IMR-90 (cell line): ENCODE data around the gene TINCR. TPM values are rescaled to one million over a fixed set of nuclear protein-coding genes. Genes with fewer than 3 reads are reported as not detected.
A peak's percentile ranks its signal among the peaks of the same experiment; 100 is the strongest.

ENCODE experiments used
- ATAC-seq: fragments of 200-7000 bp; cut with Tn5 transposase; 2 replicates; pipeline ENCODE4 v1.9.1; 2020; ENCODE audit warnings: low read depth, mild to moderate bottlenecking, moderate library complexity
- BruUV-seq: library from RNA; stranded (reverse); fragments of 400-500 nt; replicated peaks from 2 replicates; lab custom pipeline; 2021; lab: Mats Ljungman, UMichigan
- CTCF ChIA-PET: fragments of 300-600 bp; formaldehyde crosslinking; extraction: SDS; loops from one replicate; lab custom pipeline; 2021; ENCODE audit warnings: antibody characterized with exemption; lab: Yijun Ruan, JAX
- POLR2A ChIA-PET: fragments of 300-600 bp; sonication (Branson Sonifier 250); formaldehyde crosslinking; loops from one replicate; lab custom pipeline; 2022; ENCODE audit warnings: antibody characterized with exemption; ENCODE audit not compliant: unreplicated experiment; lab: Charles Lee
- DNase-seq: peaks from one replicate; pipeline ENCODE4 v3.0.0; 2013
- H2AFZ ChIP-seq: replicated peaks from 2 replicates; pipeline ENCODE3; 2013; ENCODE audit warnings: low read length, mild to moderate bottlenecking; ENCODE audit not compliant: poor library complexity
- H2AK5ac ChIP-seq: 2 replicates; pipeline ENCODE4 v1.6.1; 2013; ENCODE audit warnings: low read depth, low read length, inconsistent platforms
- H2AK9ac ChIP-seq: replicated peaks from 2 replicates; pipeline ENCODE3; 2013; ENCODE audit warnings: mild to moderate bottlenecking, low read depth, low read length, moderate library complexity; ENCODE audit not compliant: poor library complexity
- H2BK120ac ChIP-seq: 2 replicates; pipeline ENCODE4 v1.6.1; 2013; ENCODE audit warnings: low read depth, low read length, inconsistent platforms
- H2BK15ac ChIP-seq: 3 replicates; pipeline ENCODE4 v1.6.1; 2013; ENCODE audit warnings: low read depth, low read length, inconsistent platforms
- H2BK20ac ChIP-seq: 2 replicates; pipeline ENCODE4 v1.6.1; 2013; ENCODE audit warnings: low read depth, mild to moderate bottlenecking, inconsistent platforms, low read length, moderate library complexity
- H2BK5ac ChIP-seq: 2 replicates; pipeline ENCODE4 v1.6.1; 2013; ENCODE audit warnings: mild to moderate bottlenecking, low read depth, low read length, inconsistent platforms; ENCODE audit not compliant: poor library complexity, severe bottlenecking
- H3K14ac ChIP-seq: replicated peaks from 2 replicates; pipeline ENCODE4 v1.6.1; 2013; ENCODE audit warnings: low read depth, low read length, inconsistent platforms
- H3K18ac ChIP-seq: 2 replicates; pipeline ENCODE4 v1.6.1; 2013; ENCODE audit warnings: low read depth, low read length, control low read depth
- H3K23ac ChIP-seq: 2 replicates; pipeline ENCODE4 v1.6.1; 2013; ENCODE audit warnings: low read depth, low read length, inconsistent platforms
- H3K27ac ChIP-seq: 2 replicates; pipeline ENCODE4 v1.5.1; 2013; ENCODE audit warnings: mild to moderate bottlenecking, control low read depth, low read length; ENCODE audit not compliant: insufficient read depth
- H3K27me3 ChIP-seq: 2 replicates; pipeline ENCODE4 v1.6.1; 2013; ENCODE audit warnings: low read length; ENCODE audit not compliant: control insufficient read depth, insufficient read depth
- H3K36me3 ChIP-seq: 2 replicates; pipeline ENCODE4 v1.6.1; 2013; ENCODE audit warnings: low read length, mixed read lengths; ENCODE audit not compliant: control insufficient read depth, insufficient read depth
- H3K4ac ChIP-seq: 2 replicates; pipeline ENCODE4 v1.6.1; 2013; ENCODE audit warnings: low read depth, low read length, inconsistent platforms
- H3K4me1 ChIP-seq: 2 replicates; pipeline ENCODE4 v1.6.1; 2013; ENCODE audit warnings: low read length, mixed read lengths; ENCODE audit not compliant: control insufficient read depth, insufficient read depth
- H3K4me2 ChIP-seq: 2 replicates; pipeline ENCODE4 v1.6.1; 2013; ENCODE audit warnings: low read depth, mild to moderate bottlenecking, control low read depth, low read length, moderate library complexity
- H3K4me3 ChIP-seq: 2 replicates; pipeline ENCODE4 v1.5.1; 2013; ENCODE audit warnings: low read depth, mild to moderate bottlenecking, control low read depth, low read length, moderate library complexity; ENCODE audit not compliant: insufficient read depth
- H3K56ac ChIP-seq: 2 replicates; pipeline ENCODE4 v1.6.1; 2013; ENCODE audit warnings: low read length, inconsistent platforms; ENCODE audit not compliant: insufficient read depth; ENCODE audit errors: extremely low read depth
- H3K79me1 ChIP-seq, 2 experiments: 2 replicates each; pipeline ENCODE4 v1.6.1; 2013; ENCODE audit warnings: low read length in 2 of 2, inconsistent platforms in 1 of 2, low read depth in 1 of 2
- H3K9ac ChIP-seq: 2 replicates; pipeline ENCODE4 v1.6.1; 2013; ENCODE audit warnings: low read depth, low read length, control low read depth
- H3K9me1 ChIP-seq: 2 replicates; pipeline ENCODE4 v1.6.1; 2013; ENCODE audit warnings: low read length, inconsistent platforms; ENCODE audit not compliant: insufficient read depth
- H3K9me3 ChIP-seq: 2 replicates; pipeline ENCODE4 v1.6.1; 2013; ENCODE audit warnings: low read length; ENCODE audit not compliant: control insufficient read depth, insufficient read depth
- H4K20me1 ChIP-seq: 2 replicates; pipeline ENCODE4 v1.6.1; 2013; ENCODE audit warnings: low read length, inconsistent platforms; ENCODE audit not compliant: insufficient read depth
- H4K5ac ChIP-seq: 2 replicates; pipeline ENCODE4 v1.6.1; 2013; ENCODE audit warnings: mild to moderate bottlenecking, low read depth, low read length, control low read depth
- H4K8ac ChIP-seq, 2 experiments: 2 replicates each; pipeline ENCODE4 v1.6.1; 2013; ENCODE audit warnings: low read depth in 2 of 2, low read length in 2 of 2, control low read depth in 1 of 2, inconsistent platforms in 1 of 2
- H4K91ac ChIP-seq: 2 replicates; pipeline ENCODE4 v1.6.1; 2013; ENCODE audit warnings: low read depth, low read length, inconsistent platforms; ENCODE audit not compliant: insufficient read depth
- BHLHE40 ChIP-seq: fragments of 150-350 bp; IDR thresholded peaks from 2 replicates; pipeline ENCODE4 v1.6.1; 2016; ENCODE audit warnings: mild to moderate bottlenecking, low read depth, low read length
- CEBPB ChIP-seq: IDR thresholded peaks from 2 replicates; pipeline ENCODE4 v1.6.1; 2012; ENCODE audit warnings: low read depth, low read length, improper control_type of control experiment
- CHD1 ChIP-seq: IDR thresholded peaks from 2 replicates; pipeline ENCODE4 v1.6.1; 2012; ENCODE audit warnings: low read depth, low read length, improper control_type of control experiment
- CTCF ChIP-seq: conservative IDR thresholded peaks from 2 replicates; pipeline ENCODE4 v1.5.1; 2012; ENCODE audit warnings: mild to moderate bottlenecking, low read depth, low read length, improper control_type of control experiment
- ELK1 ChIP-seq: fragments of 150-350 bp; IDR thresholded peaks from 2 replicates; pipeline ENCODE4 v1.6.1; 2016; ENCODE audit warnings: low read depth, mild to moderate bottlenecking, low read length, moderate library complexity, borderline replicate concordance
- FOS ChIP-seq: fragments of 150-350 bp; IDR thresholded peaks from 2 replicates; pipeline ENCODE4 v1.6.1; 2016; ENCODE audit warnings: low read depth, low read length
- MAFK ChIP-seq: IDR thresholded peaks from 2 replicates; pipeline ENCODE4 v1.6.1; 2012; ENCODE audit warnings: low read depth, low read length, improper control_type of control experiment
- MAZ ChIP-seq: IDR thresholded peaks from 2 replicates; pipeline ENCODE4 v1.6.1; 2012; ENCODE audit warnings: low read depth, mild to moderate bottlenecking, low read length, improper control_type of control experiment, moderate library complexity, borderline replicate concordance
- MXI1 ChIP-seq: IDR thresholded peaks from 2 replicates; pipeline ENCODE4 v1.6.1; 2012; ENCODE audit warnings: low read depth, mild to moderate bottlenecking, low read length, moderate library complexity, borderline replicate concordance
- NFE2L2 ChIP-seq: fragments of 150-350 bp; IDR thresholded peaks from 2 replicates; pipeline ENCODE4 v1.6.1; 2016; ENCODE audit warnings: low read depth, mild to moderate bottlenecking, low read length
- POLR2A ChIP-seq: IDR thresholded peaks from 2 replicates; pipeline ENCODE4 v1.6.1; 2012; ENCODE audit warnings: mild to moderate bottlenecking, low read depth, low read length
- RAD21 ChIP-seq: IDR thresholded peaks from 2 replicates; pipeline ENCODE4 v1.6.1; 2012; ENCODE audit warnings: low read length, improper control_type of control experiment
- RCOR1 ChIP-seq: IDR thresholded peaks from 2 replicates; pipeline ENCODE4 v1.6.1; 2012; ENCODE audit warnings: mild to moderate bottlenecking, low read length, improper control_type of control experiment; ENCODE audit not compliant: insufficient replicate concordance
- RFX5 ChIP-seq: IDR thresholded peaks from 2 replicates; pipeline ENCODE4 v1.8.0; 2012; ENCODE audit warnings: low read depth, mild to moderate bottlenecking, low read length, moderate library complexity
- SMC3 ChIP-seq: fragments of 150-350 bp; IDR thresholded peaks from 2 replicates; pipeline ENCODE4 v1.6.1; 2016; ENCODE audit warnings: low read depth, mild to moderate bottlenecking, antibody characterized with exemption, low read length, moderate library complexity
- USF2 ChIP-seq: fragments of 150-350 bp; IDR thresholded peaks from 2 replicates; pipeline ENCODE4 v1.6.1; 2017; ENCODE audit warnings: mild to moderate bottlenecking, antibody characterized with exemption, low read length, low read depth
- WGBS, 2 experiments: methylation state at CpG; one replicate each; pipeline versions ENCODE4 v1.1.5 to v1.1.7; 2013; ENCODE audit warnings: missing lambda C conversion rate in 2 of 2; ENCODE audit not compliant: insufficient read length in 1 of 2; ENCODE audit errors: extremely low coverage in 2 of 2; 5-methylcytosine and 5-hydroxymethylcytosine counted together
- dilution Hi-C: fragments of 300-500 bp; cut with HindIII; formaldehyde crosslinking; loops from one replicate; pipeline ENCODE4 v1.14.3; 2018; ENCODE audit warnings: low sequenced_read_pairs; ENCODE audit not compliant: unreplicated experiment
- in situ Hi-C: fragments of 300-500 bp; cut with MboI; formaldehyde crosslinking; loops from 3 replicates; pipeline ENCODE4 v1.14.3; 2019; ENCODE audit warnings: low sequenced_read_pairs, inconsistent platforms, mixed read lengths
- intact Hi-C: fragments of 100-400 bp; cut with micrococcal nuclease; formaldehyde crosslinking; loops from 2 replicates; pipeline ENCODE4 v1.10.0; 2022
- polyA plus RNA-seq, 3 experiments: library from polyadenylated mRNA; depleted of rRNA; stranded (reverse); fragments of >200 nt; gene quantifications; 2 replicates each; pipeline ENCODE4 v1.2.3, GENCODE V29; 2012; ENCODE audit warnings: low replicate concordance in 1 of 3
- total RNA-seq: library from RNA; depleted of rRNA; stranded (reverse); fragments of >200 nt; gene quantifications from 2 replicates; pipeline ENCODE4 v1.2.3, GENCODE V29; 2012

TINCR gene
- total and polyA plus RNA-seq, 2 of the 4 experiments (the other 2 are of a cell fraction) = 0.05 TPM; not detected in 1

- Histone ChIP-seq H2AK5ac (no peak overlapping the region), H3K9me3 (peaks cover 8% of the 10 kb centered on the region; the same call in 1 of the 2 replicates), H3K9ac (no peak overlapping the region), H3K4me2 (0 out of 2 replicates have a peak overlapping the region, but pooled peaks have one; percentile 26), H3K27me3 (peaks cover 49% of the 10 kb centered on the region), H3K27ac (no peak overlapping the region), H4K91ac (no peak overlapping the region), H3K18ac (no peak overlapping the region), H3K23ac (no peak overlapping the region), H2AK9ac (no peak overlapping the region), H4K5ac (no peak overlapping the region), H2BK5ac (no peak overlapping the region), H3K56ac (no peak overlapping the region), H2BK20ac (no peak overlapping the region), H2BK120ac (no peak overlapping the region), H3K9me1 (no peaks in the 10 kb centered on the region), H3K4ac (no peak overlapping the region), H4K20me1 (no peaks in the 10 kb centered on the region), H2AFZ (no peak overlapping the region), H3K14ac (no peak overlapping the region), H2BK15ac (no peak overlapping the region), H3K79me1 (no peaks in the 10 kb centered on the region), H3K4me3 (no peak overlapping the region), H4K8ac (no peak overlapping the region), H3K4me1 (no peaks in the 10 kb centered on the region; the same call in 1 of the 2 replicates), H3K36me3 (no peaks in the 10 kb centered on the region)
- no TSS peak for BruUV-seq
- dilution Hi-C loops = no loop called here
- no peak for TF ChIP-seq BHLHE40
- no peak for TF ChIP-seq SMC3
- no peak for TF ChIP-seq RAD21
- TF ChIP-seq CEBPB = no peak
- TF ChIP-seq CHD1 = no peak
- no peak for TF ChIP-seq CTCF
- no peak for TF ChIP-seq POLR2A
- TF ChIP-seq NFE2L2 = no peak
- TF ChIP-seq MAZ = no peak
- TF ChIP-seq USF2 = no peak
- TF ChIP-seq RCOR1 = no peak
- no peak for TF ChIP-seq ELK1
- TF ChIP-seq FOS = no peak
- TF ChIP-seq MAFK = no peak
- TF ChIP-seq MXI1 = no peak
- TF ChIP-seq RFX5 = no peak
- WGBS, 2 experiments = 17% methylated on average over 1 of the region's 13 CpGs; no CpG with 5 or more reads in 1 of the 2 experiments
- no peak for DNase-seq
- intact Hi-C loops = no loop called here
- no peak for ATAC-seq
- CTCF ChIA-PET = interaction anchor here (0.7 to 1.3 kb wide), 2 partner anchors 10 to 386 kb away, joined by 3 to 4 read pairs; no protein-coding TSS in a partner anchor
- in situ Hi-C loops = no loop called here
- POLR2A ChIA-PET = no interaction called here
Measured at GRCh38 chr19:5557691-5558090, 10.1 kb downstream of the TINCR start.
